Osteoblast (primary cell): ENCODE data around the gene TLK1. TPM values are rescaled to one million over a fixed set of nuclear protein-coding genes. Genes with fewer than 3 reads are reported as not detected.

Source experiments
- DNase-seq: peaks from one replicate; pipeline ENCODE4 v3.0.0; 2011; ENCODE audit warnings: low spot score, mixed read lengths; ENCODE audit not compliant: insufficient read length; ENCODE audit errors: missing footprints
- H2AFZ ChIP-seq: 2 replicates; pipeline ENCODE4 v1.6.0; 2011; ENCODE audit warnings: mild to moderate bottlenecking, low read length
- H3K27ac ChIP-seq: 2 replicates; pipeline ENCODE4 v1.5.1; 2011; ENCODE audit warnings: mild to moderate bottlenecking, low read depth, low read length, moderate library complexity
- H3K27me3 ChIP-seq: 2 replicates; pipeline ENCODE4 v1.6.0; 2012; ENCODE audit warnings: mild to moderate bottlenecking, control low read depth, inconsistent platforms, low read length, moderate library complexity; ENCODE audit not compliant: insufficient read depth
- H3K36me3 ChIP-seq: 2 replicates; pipeline ENCODE4 v1.5.1; 2011; ENCODE audit warnings: mild to moderate bottlenecking, low read length, control low read depth, moderate library complexity; ENCODE audit not compliant: insufficient read depth
- H3K4me1 ChIP-seq: 2 replicates; pipeline ENCODE4 v1.5.1; 2011; ENCODE audit warnings: mild to moderate bottlenecking, low read length, control low read depth, moderate library complexity; ENCODE audit not compliant: insufficient read depth
- H3K4me2 ChIP-seq: 2 replicates; pipeline ENCODE4 v1.6.0; 2011; ENCODE audit warnings: mild to moderate bottlenecking, low read length; ENCODE audit not compliant: insufficient read depth
- H3K4me3 ChIP-seq: fragments of 200-600 bp; sonication (generic); 3 replicates; pipeline ENCODE4 v1.5.1; 2012; ENCODE audit warnings: mild to moderate bottlenecking, low read length, inconsistent platforms; ENCODE audit not compliant: insufficient read depth
- H3K79me2 ChIP-seq: 2 replicates; pipeline ENCODE4 v1.6.0; 2012; ENCODE audit warnings: mild to moderate bottlenecking, low read length, control low read depth, inconsistent platforms; ENCODE audit not compliant: insufficient read depth
- H3K9me3 ChIP-seq: 2 replicates; pipeline ENCODE4 v1.5.1; 2011; ENCODE audit warnings: low read depth, low read length, control low read depth
- H4K20me1 ChIP-seq: 2 replicates; pipeline ENCODE4 v1.6.0; 2012; ENCODE audit warnings: mild to moderate bottlenecking, low read length, control low read depth; ENCODE audit not compliant: insufficient read depth
- CTCF ChIP-seq: IDR thresholded peaks from 2 replicates; pipeline ENCODE4 v1.5.1; 2011; ENCODE audit warnings: mild to moderate bottlenecking, low read depth, low read length, moderate library complexity; ENCODE audit errors: extremely low read depth
- total RNA-seq: library from RNA; depleted of rRNA; stranded (reverse); fragments of >200 nt; gene quantifications from 2 replicates; pipeline ENCODE4 v1.2.3, GENCODE V29; 2012

Gene TLK1
- total RNA-seq, 1 donor = 22.1 TPM

DNA sequence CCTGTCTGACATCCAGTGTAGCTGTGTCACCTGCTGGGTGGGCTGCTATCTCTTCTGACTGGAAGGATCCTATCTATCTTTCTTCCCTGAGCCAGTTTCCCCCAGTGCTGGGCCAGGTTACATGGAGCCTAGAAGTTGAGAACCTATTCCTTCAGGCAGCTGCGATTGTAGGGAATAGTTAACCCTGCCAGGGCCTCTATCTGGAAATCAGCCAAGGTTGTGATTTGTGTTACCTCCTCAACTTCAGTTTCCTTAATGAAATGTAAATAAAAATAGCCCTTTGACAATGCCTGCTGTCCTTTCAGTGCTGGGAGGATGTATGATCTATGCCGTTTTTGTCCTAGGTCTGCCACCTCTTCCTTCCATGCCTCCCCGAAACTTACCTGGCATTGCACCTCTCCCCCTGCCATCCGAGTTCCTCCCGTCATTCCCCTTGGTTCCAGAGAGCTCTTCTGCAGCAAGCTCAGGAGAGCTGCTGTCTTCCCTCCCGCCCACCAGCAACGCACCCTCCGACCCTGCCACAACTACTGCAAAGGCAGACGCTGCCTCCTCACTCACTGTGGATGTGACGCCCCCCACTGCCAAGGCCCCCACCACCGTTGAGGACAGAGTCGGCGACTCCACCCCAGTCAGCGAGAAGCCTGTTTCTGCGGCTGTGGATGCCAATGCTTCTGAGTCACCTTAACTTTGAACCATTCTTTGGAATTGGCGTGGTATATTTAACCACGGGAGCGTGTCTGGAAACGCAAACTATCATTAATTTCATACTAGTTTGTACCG lies 195.1 kb downstream of the TLK1 start:
- Histone ChIP-seq H3K79me2 (no peaks in the 10 kb centered on the region), H3K27ac (peak overlapping the region; percentile 23), H3K4me2 (no peak overlapping the region), H3K4me3 (no peak overlapping the region), H3K9me3 (no peaks in the 10 kb centered on the region), H4K20me1 (peaks cover 5% of the 10 kb centered on the region), H3K27me3 (no peaks in the 10 kb centered on the region), H3K36me3 (peaks cover 79% of the 10 kb centered on the region), H2AFZ (no peak overlapping the region), H3K4me1 (no peaks in the 10 kb centered on the region)
- peak; percentile 71 for DNase-seq
- no peak for TF ChIP-seq CTCF

DNA sequence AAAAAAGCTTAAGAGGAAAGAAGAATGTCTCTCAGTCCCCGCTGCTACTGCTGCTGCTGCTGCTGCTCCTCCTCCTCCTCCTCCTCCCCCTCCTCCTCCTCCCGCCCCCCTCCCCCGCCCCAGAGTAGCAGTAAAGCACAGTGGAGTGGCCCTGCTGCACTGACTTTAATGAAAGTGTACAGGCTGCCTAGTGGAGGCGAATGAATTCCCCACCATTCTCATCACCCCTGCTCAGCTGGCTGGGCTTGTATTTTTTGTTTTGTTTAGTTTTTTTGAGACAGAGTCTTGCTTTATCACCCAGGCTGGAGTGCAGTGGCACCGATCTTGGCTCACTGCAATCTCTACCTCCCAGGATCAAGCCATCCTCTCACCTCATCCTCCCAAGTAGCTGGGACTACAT lies 197.3 kb downstream of the TLK1 start:
- no peaks in the 10 kb centered on the region for H3K4me1 ChIP-seq
- no peak overlapping the region for H3K4me2 ChIP-seq
- H3K36me3 ChIP-seq = peaks cover 78% of the 10 kb centered on the region
- no peaks in the 10 kb centered on the region for H3K79me2 ChIP-seq
- no peaks in the 10 kb centered on the region for H3K27me3 ChIP-seq
- no peaks in the 10 kb centered on the region for H3K9me3 ChIP-seq
- H2AFZ ChIP-seq = no peak overlapping the region
- no peak for TF ChIP-seq CTCF
- H3K4me3 ChIP-seq = no peak overlapping the region
- no peak overlapping the region for H3K27ac ChIP-seq
- peaks cover 5% of the 10 kb centered on the region for H4K20me1 ChIP-seq
- DNase-seq = no peak

- H3K27me3 ChIP-seq = no peaks in the 10 kb centered on the region
- H3K36me3 ChIP-seq = peaks cover 91% of the 10 kb centered on the region
- no peak overlapping the region for H3K27ac ChIP-seq
- no peaks in the 10 kb centered on the region for H3K4me1 ChIP-seq
- no peak for TF ChIP-seq CTCF
- H3K4me3 ChIP-seq = no peak overlapping the region
- DNase-seq = no peak
- peaks cover 38% of the 10 kb centered on the region for H3K79me2 ChIP-seq
- no peak overlapping the region for H2AFZ ChIP-seq
- H3K4me2 ChIP-seq = no peak overlapping the region
- H3K9me3 ChIP-seq = no peaks in the 10 kb centered on the region
- H4K20me1 ChIP-seq = peaks cover 10% of the 10 kb centered on the region
These were observed 206.8 kb downstream of the TLK1 start for GRCh38 chr2:170953941-170954340.

GRCh38 chr2:170950221-170950761 lies 210.4 kb downstream of the TLK1 start:
- no peak overlapping the region for H3K27ac ChIP-seq
- peaks cover 60% of the 10 kb centered on the region for H3K36me3 ChIP-seq
- no peak overlapping the region for H2AFZ ChIP-seq
- TF ChIP-seq CTCF = no peak
- H3K4me2 ChIP-seq = no peak overlapping the region
- DNase-seq = no peak
- no peak overlapping the region for H3K4me3 ChIP-seq
- peaks cover 36% of the 10 kb centered on the region for H4K20me1 ChIP-seq
- H3K27me3 ChIP-seq = no peaks in the 10 kb centered on the region
- no peaks in the 10 kb centered on the region for H3K4me1 ChIP-seq
- no peaks in the 10 kb centered on the region for H3K9me3 ChIP-seq
- H3K79me2 ChIP-seq = peaks cover 71% of the 10 kb centered on the region
